Activated CD8-positive, alpha-beta memory T cell treated with anti-CD3 and anti-CD28 coated beads for 48 hours (primary cell): Measurements from ENCODE around the gene CYP1A2.
A peak's percentile ranks its signal among the peaks of the same experiment; 100 is the strongest.

Experiments
- DNase-seq, 3 experiments: peaks; one replicate each; pipeline ENCODE4 v3.0.0-alpha.2; 2020; ENCODE audit warnings: low read depth in 2 of 3, low spot score in 2 of 3

CYP1A2 gene

DNA sequence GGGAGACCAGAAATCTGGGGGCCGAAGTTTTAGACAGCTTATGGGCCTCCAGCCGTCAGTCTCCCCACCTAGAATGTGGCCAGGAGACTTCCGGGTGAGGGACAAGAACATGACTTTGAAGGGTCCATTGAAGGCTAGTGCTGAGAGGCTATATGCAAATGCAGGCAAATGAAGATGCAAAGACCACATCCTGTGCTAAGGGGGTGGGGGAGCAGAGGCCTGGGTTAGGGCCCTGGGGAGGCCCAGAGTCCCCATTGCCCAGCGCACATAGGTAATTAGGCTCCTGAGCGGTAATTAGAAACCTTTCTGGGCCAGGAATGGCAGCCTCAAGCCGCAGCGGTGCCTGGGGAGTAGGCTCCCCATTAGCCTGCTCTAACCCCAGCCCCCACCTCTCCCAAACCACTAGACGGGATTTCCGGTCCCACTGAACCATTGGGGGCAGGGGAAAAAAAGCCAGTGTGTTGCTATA, 40.1 kb downstream of the CYP1A2 start:
- no peak for DNase-seq

DNA sequence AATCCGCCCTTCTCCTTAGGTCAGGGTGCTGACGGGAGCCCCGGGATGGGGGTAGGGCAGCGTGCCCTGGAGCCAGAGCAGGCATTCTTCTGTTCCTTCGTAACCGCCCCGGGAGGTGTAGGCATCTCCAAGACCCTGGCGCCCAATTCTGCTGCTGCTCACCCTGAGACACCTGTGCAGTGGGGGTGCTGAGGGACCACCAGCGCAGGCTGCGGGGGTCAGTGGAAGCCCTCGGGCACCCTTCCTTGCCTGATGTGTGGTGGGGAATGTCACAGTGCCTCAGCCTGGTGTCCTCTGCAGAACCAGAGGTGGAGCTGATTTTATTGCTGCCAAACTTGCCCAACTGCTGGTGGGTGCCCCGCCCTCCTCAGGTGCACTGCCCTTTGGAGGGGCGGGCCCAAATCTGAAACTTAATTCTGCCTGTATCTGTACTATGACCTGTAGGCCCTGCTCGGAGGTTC, 40.6 kb downstream of the CYP1A2 start:
- DNase-seq, result no peak

DNA sequence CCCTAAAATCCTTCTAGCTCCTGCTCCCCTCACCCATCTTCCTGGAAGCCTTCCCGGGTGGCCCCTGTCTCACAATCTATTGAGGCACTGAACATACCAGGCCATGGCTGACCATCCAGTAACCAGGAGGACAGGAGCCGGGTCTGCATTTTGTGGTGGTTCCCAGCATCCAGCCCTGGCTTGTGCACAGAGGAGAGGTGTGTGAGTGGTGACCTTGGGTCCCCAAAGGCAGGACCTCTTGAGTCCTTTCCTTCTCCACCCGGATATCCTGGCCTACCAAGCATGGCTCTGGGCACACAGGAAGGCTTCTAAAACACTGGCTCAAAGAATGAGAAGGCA, 41.1 kb downstream of the CYP1A2 start:
- no peak for DNase-seq

DNA sequence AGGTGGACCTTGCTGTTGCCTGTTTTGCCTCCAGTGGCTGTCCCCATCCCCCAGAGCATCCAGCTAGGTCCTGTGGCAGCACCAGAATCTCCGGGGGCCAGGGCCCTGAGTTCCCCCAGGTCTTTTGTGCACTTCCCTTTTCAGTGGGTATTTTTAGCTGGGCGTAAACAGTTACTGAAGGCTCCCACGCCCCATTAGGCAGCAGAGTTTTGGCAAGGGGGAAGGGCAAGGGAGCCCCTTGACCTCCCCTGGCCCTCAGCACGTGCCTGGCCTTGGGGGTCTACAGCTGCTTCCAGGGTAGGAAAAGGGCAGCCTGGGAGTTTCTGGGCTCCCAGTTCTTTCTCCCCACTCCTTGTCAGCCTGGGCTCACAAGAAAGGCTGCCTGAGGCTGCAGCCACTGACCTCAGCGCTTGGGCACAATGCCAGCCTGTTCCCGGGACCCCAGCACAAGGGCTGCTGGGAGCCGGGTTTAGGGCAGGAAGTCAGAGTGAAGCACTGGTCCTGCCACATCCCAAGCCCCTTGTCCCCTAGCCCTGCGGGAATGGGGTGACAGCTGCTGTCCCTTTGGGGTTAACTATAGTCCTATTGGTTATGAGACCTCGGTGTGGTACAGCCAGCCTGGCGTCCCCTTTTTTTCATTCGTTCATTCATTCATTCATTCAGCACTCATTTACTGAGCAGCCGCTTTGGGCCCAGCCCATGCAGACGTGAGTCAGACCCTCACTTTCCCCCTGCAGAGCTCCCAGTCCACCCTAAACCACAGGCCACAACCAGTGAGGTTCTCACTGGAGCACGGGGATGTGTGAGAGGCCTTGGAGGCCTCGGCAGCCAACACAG, 41.7 kb downstream of the CYP1A2 start:
- no peak for DNase-seq

DNA sequence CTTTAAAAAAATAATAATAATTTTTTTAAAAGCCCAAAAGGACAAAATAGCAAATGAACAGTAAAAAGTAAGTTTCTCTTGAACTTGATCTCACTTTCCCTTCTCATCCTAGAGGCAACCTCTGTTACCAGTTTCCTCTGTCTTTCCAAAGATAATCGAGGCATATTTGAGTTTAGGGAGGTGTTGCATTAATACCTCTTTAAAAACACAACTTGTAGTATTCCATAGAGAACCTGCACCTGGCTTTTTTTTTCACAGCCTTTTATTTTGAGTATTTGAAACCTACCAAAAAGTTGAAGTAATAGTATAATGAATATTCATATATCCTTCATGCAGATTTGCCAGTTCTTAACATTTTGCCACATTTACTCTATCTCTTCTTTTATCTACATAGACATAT, 42.4 kb downstream of the CYP1A2 start:
- DNase-seq, result no peak

DNA sequence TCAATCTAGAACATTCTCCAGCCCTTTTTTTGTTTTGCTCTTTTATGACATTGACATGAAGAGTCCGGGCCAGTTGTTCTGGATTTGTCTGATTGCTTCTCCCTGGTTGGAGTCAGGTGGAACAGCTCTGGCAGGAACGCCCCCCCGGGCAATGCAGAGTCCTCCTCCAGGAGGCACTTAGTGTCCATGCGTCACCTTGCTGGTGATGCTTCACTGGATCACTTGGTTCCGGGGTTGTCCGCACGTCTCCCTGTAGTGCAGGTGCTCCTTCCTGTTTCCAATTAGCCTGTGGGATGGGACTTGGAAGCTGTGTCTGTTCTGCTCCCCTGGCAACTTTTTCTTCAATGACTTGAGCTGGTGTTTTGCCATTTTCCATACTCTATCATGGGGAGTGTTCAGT, 43.0 kb downstream of the CYP1A2 start:
- DNase-seq, result no peak

DNA sequence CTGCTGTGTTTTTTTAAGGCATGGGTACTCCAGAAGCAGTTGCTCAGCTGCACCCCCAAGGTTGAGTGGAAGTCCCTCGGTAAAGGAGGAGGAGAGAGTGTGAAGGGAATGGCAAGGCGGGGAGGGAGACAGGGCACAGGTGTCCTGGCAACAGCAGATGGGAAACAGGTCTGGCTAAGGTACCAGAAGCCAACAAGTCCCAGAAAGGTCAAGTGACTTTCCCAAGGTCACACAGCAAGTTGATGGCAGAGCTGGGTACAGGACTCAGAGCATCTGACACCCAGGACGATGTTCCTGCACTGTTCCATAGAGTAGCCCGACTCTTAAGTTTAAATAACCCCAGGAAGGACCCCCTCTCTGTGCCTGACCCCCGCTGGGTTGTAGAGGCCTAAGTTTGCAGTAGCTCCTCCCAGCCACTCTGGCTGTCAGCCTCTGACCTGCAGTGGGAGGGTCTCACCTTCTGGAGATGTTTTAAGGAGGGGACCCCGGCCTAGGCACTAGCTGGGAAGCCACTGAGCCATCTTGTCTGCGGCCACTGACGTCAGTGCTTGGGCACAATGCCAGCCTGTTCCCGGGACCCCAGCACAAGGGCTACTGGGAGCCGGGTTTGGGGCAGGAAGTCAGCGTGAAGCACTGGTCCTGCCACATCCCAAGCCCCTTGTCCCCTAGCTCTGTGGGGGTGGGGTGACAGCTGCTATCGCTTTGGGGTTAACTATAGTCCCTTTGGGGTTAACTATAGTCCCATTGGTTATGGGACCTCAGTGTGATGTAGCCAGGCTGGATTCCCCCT, 43.8 kb downstream of the CYP1A2 start:
- DNase-seq, result no peak

DNA sequence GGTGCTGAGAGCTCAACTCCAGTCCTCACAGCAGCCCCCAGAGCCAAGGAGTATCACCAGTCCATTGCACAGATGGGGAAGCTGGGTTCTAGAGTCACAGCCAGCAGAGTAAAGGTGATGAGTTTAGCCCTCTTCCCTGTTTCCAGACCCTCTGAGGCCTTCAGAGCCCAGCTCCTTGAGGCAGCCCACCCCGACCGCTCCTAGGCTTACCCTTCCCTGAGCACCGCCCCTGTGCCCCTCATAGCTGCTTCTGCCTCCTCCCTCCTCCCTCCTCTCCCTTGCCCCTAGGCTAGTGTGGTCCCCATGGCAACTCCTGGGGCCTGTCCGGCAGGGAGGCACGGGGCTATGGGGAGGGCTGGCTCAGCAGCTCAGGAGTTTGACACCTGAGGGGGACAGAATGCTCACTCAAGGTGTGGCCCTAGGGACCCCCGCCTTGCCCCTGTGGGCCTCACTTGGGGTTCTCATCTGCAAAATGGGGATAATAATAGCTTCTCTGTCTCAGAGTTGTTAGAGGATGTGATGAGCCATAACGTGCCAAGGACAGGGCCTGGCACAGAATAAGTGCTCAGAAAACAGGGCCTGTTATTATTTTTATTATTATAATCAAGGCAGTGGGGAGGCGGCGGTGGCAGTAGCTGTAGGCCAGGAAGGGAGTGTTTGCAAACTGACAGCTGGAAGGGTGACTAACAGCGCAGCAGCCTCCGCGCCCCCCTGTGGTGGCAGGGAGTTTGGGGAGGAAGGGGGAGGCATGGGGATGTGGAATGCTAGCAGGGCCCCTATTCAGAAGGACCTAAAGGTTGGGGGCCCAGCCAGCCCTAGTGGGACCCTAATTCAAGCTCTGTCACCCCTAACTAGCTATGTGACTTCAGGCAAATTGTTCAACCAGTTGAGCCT, 44.7 kb downstream of the CYP1A2 start:
- no peak for DNase-seq

DNA sequence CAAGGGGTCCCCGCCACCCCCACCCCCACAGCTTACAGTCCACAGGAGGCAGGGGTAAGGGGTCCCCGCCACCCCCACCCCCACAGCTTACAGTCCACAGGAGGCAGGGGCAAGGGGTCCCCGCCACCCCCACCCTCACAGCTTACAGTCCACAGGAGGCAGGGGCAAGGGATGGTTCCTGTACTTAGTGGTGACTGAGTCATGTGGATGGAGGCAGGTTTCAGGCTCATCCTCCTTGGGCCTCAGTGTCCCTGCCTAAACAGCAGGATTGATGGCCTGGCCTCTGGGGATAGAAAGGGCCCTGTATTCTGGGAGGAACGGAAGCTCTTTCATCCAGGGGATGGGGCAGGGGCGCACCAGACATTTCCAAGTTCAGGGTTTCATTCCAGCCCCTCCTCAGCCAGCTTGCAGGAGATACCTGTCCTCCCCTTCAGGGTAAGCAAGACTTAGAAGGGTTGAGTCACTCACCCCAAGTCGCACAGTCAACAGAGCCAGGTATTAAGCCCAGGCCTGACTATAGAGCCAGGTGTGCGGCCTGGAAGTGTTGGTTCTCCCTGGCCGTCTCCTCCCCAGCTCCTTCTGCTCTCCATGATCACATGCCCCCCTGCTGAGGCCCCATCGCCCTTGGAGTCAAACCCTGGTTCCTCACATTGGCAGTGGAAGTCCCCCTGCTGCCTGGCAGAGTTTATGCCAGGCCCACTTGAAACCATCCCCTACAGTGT, 45.8 kb downstream of the CYP1A2 start:
- no peak for DNase-seq

DNA sequence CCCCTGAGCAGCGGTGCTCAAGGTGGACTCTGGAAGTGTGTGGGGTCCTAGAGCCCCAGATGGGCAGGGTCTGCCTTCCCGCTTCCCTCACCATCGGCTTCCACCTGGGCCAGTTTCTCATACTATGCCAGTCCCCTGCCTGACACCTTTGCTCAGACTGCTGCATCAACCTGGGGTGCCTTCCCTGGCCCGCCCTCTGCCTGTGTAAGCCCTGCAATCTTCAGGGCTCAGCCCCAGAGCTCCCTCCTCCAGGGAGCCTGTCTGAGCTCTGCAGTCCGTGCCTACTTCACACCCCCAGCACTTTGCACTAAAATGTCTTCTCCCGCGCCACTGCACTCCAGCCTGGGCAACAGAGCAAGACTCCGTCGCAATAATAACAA, 46.3 kb downstream of the CYP1A2 start:
- no peak for DNase-seq

DNA sequence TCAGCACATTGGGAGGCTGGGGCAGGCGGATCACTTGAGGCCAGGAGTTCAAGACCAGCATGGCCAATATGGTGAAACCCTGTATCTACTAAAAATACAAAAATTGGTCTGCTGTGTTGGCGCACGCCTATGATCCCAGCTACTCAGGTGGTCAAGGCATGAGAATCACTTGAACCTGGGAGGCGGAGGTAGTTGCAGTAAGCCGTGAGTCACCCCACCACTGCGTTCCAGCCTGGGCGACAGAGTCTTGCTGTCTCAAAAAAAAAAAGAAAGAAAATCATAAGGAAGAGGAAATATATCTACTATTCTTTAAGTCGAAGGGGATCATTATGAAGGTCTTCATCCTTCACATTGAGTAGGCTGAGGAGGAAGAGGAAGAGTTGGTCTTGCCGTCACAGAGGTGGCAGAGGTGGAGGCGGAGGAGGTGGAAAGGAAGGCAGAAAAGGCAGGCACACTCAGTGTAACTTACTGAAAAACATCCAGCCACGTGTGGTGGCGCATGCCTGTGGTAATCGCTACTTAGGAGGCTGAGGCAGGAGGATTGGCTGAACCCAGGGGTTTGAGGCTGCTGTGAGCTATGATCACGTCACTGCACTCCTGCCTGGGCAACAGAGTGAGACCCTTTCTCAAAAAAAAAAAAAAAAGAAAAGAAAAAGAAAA, 47.5 kb downstream of the CYP1A2 start:
- no peak for DNase-seq

DNA sequence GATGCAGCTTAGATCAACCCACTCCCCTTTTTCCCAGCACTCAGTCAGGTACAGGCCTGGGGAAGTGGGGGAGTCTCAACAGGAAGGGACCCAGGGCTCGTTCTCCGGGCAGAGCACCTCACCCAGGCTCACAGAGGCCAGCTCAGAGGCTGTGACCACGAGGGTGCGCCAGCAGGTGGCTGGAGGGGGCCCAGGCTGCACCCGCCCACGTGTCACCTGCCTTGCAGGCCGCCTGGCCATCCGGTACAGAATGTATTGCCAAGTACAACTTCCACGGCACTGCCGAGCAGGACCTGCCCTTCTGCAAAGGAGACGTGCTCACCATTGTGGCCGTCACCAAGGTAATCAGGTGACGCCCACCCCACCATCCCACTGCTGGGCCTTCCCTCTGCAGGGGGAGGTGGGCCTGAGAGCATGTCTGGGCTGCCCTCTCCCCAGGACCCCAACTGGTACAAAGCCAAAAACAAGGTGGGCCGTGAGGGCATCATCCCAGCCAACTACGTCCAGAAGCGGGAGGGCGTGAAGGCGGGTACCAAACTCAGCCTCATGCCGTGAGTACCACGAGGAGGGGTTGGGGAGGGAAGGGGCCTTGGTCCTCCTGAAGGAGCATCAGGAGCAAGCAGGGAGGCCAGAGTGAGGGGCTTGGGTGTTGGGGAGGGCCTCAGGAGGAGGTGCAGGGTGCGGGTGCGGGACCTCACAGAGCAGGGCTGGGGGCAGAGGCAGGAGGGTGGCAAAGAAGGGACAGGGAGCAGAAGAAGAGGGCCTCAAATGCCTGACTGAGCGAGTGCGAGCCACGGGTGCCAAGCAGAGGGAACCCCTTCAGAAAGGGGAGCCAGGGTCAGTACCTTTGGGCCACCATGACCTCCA, 50.0 kb downstream of the CYP1A2 start:
- no peak for DNase-seq

DNA sequence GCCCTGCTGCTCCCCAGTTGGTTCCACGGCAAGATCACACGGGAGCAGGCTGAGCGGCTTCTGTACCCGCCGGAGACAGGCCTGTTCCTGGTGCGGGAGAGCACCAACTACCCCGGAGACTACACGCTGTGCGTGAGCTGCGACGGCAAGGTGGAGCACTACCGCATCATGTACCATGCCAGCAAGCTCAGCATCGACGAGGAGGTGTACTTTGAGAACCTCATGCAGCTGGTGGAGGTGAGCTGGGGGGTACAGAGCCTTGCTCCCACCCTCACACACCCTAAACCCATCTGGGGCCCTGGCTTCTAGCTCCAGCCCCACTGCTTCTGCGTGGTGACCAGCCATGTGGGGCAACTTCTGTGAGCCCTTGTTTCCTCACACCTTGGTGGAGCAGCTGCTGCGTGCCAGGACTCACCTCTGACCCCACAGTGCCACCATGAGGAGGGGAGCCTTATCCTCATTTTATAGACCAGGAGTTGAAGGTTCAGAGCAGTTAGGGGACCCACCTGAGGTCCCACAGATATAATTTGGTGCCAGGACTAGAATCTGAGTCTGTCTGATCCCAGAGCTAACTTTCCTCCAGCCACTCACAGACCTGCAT, 50.7 kb downstream of the CYP1A2 start:
- DNase-seq, result no peak

DNA sequence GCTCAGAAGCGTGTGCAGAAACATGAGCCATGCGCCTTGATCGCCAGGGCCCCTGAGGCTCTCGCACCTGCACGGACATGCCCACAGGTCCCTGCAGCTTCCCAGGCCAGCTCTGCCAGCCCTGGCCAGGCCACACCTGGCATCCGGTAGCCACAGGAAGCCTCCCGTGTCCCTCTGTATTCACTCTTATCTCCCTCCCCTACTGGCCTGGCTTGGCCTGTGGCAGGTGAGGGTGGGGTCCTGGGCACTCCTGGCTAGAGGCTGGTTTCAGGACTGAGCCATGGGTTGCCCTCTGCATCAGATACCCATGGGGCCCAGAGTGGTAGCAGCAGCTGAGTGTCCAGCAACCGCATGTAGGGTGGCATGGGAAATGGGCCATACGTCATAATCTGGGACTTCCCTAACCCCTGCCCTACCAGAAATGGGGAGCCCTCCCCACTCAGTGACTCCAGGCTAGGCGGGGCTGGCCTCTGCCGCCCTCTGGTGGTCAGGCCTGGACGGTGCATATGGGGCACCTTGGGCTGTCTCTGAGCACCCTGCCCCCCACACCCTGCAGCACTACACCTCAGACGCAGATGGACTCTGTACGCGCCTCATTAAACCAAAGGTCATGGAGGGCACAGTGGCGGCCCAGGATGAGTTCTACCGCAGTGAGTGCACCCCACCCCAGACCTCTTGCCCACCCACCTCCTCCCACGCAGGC, 51.4 kb downstream of the CYP1A2 start:
- peak in 2 of 3 experiments; percentile 71 to 84 for DNase-seq

DNA sequence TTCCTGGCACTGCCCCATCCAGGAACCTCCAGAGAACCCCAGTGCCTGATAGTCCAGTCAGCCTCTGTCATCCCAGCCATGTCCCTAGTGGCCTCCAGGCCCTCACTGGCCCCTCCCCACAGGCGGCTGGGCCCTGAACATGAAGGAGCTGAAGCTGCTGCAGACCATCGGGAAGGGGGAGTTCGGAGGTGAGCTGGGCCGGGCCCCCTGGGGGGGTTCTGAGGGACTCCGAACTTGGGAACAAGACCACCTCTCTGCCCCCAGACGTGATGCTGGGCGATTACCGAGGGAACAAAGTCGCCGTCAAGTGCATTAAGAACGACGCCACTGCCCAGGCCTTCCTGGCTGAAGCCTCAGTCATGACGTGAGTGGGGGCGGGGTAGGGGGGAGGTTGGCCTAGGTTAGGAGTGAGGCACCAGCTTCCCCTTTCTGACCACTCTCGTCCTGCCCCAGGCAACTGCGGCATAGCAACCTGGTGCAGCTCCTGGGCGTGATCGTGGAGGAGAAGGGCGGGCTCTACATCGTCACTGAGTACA, 52.0 kb downstream of the CYP1A2 start:
- no peak for DNase-seq

DNA sequence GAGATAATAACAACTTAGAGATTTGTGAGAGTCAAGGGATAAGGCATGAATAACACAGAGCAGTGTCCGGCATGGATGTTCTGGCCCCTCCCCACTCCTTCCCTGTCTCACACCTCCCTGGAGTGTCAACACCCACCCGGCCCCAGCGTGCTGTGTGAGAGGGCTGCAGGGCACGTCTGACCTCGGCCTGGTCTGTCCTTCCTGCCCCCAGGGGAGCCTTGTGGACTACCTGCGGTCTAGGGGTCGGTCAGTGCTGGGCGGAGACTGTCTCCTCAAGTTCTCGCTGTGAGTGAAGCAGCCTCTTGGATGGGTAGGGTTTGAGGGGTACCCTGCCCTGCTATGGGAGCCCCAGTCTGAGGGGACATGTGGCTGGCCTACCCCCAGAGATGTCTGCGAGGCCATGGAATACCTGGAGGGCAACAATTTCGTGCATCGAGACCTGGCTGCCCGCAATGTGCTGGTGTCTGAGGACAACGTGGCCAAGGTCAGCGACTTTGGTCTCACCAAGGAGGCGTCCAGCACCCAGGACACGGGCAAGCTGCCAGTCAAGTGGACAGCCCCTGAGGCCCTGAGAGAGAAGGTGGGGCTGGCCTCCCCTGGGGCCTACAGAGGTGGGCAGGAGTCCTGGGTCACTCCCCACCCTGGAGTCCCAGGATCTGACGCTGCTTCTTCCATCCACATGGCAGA, 52.8 kb downstream of the CYP1A2 start:
- no peak for DNase-seq

DNA sequence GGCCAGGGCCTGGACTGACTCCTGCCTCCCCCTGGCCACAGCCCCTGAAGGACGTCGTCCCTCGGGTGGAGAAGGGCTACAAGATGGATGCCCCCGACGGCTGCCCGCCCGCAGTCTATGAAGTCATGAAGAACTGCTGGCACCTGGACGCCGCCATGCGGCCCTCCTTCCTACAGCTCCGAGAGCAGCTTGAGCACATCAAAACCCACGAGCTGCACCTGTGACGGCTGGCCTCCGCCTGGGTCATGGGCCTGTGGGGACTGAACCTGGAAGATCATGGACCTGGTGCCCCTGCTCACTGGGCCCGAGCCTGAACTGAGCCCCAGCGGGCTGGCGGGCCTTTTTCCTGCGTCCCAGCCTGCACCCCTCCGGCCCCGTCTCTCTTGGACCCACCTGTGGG, 53.6 kb downstream of the CYP1A2 start:
- no peak for DNase-seq
